Transverse colon (tissue), 4 donors: ENCODE results near the gene FAM117B. TPM values are rescaled to one million over a fixed set of nuclear protein-coding genes. Genes with fewer than 3 reads are reported as not detected.

Experiments
- DNase-seq: peaks from one replicate; pipeline ENCODE4 v3.0.0-alpha.2; 2019
- H3K27ac ChIP-seq, 4 donors: fragments of 200-600 bp; sonication (generic); 2 replicates each; pipeline ENCODE4 v1.5.1; 2016 to 2018; ENCODE audit warnings: inconsistent platforms in 4 of 4
- H3K27me3 ChIP-seq: fragments of 200-600 bp; sonication (generic); 2 replicates; pipeline ENCODE4 v1.5.1; 2017; ENCODE audit warnings: inconsistent platforms
- H3K36me3 ChIP-seq, 4 donors: fragments of 200-600 bp; sonication (generic); 2 replicates each; pipeline ENCODE4 v1.5.1; 2017 to 2019; ENCODE audit warnings: inconsistent platforms in 4 of 4
- H3K4me1 ChIP-seq, 4 donors: fragments of 200-600 bp; sonication (generic); 2 replicates each; pipeline ENCODE4 v1.5.1; 2017 to 2020; ENCODE audit warnings: inconsistent platforms in 4 of 4
- H3K4me3 ChIP-seq, 4 donors: fragments of 200-600 bp; sonication (generic); 1 replicate in 1 of 4; 2 replicates in 3 of 4; pipeline versions ENCODE4 v1.5.1 to v1.6.1; 2017 to 2019; ENCODE audit warnings: inconsistent platforms in 4 of 4
- H3K9me3 ChIP-seq, 2 donors: fragments of 200-600 bp; sonication (generic); 2 replicates each; pipeline ENCODE4 v1.5.1; 2017 to 2019; ENCODE audit warnings: inconsistent platforms in 2 of 2
- EP300 ChIP-seq: sonication (generic); formaldehyde crosslinking; IDR thresholded peaks from one replicate; pipeline ENCODE4 v1.6.1; 2017; ENCODE audit warnings: antibody characterized with exemption, low read depth
- POLR2A ChIP-seq: fragments of 450-650 bp; IDR thresholded peaks from one replicate; pipeline ENCODE4 v1.6.1; 2016; ENCODE audit warnings: antibody characterized with exemption, mild to moderate bottlenecking, moderate library complexity
- POLR2AphosphoS5 ChIP-seq, 3 donors: sonication (generic); formaldehyde crosslinking; IDR thresholded peaks; one replicate each; pipeline ENCODE4 v1.6.1; 2016; ENCODE audit warnings: antibody characterized with exemption in 3 of 3
- WGBS, 2 donors: methylation state at CpG; one replicate each; pipeline ENCODE4 v1.1.5; 2018; ENCODE audit warnings: low coverage in 1 of 2; 5-methylcytosine and 5-hydroxymethylcytosine counted together
- in situ Hi-C, 4 donors: fragments of 200-750 bp; cut with MboI; loops; one replicate each; pipeline versions ENCODE4 v1.15.0 to v1.15.1; 2017; ENCODE audit warnings: low sequenced_read_pairs in 3 of 4, low pct_ligation_motif_present in 1 of 4, low pct_unique_long_range_greater_than_20kb in 1 of 4
- intact Hi-C: fragments of 100-400 bp; cut with DNase I; formaldehyde crosslinking; loops from one replicate; pipeline ENCODE4 v1.15.1; 2023; ENCODE audit warnings: low total_unique reads
- total RNA-seq, 4 donors: library from RNA; depleted of rRNA; stranded (reverse); fragments of >200 nt; gene quantifications; one replicate each; pipeline ENCODE4 v1.1.0, GENCODE V29; 2016
- TF ChIP-seq, protein P1 (sequence below), 5 experiments: fragments of 200-600 bp in 3 of 5; fragments of 450-650 bp in 2 of 5; sonication (generic) in 3 of 5; IDR thresholded peaks; 1 replicate in 2 of 5; 2 replicates in 3 of 5; pipeline ENCODE4 v1.5.1; 2016 to 2017; ENCODE audit warnings: antibody characterized with exemption in 5 of 5, inconsistent platforms in 3 of 5, mild to moderate bottlenecking in 2 of 5, moderate library complexity in 1 of 5

Gene FAM117B
- total RNA-seq, 4 donors from 2014 or later, result 11.1 to 21.3 (median 18.1) TPM

DNA sequence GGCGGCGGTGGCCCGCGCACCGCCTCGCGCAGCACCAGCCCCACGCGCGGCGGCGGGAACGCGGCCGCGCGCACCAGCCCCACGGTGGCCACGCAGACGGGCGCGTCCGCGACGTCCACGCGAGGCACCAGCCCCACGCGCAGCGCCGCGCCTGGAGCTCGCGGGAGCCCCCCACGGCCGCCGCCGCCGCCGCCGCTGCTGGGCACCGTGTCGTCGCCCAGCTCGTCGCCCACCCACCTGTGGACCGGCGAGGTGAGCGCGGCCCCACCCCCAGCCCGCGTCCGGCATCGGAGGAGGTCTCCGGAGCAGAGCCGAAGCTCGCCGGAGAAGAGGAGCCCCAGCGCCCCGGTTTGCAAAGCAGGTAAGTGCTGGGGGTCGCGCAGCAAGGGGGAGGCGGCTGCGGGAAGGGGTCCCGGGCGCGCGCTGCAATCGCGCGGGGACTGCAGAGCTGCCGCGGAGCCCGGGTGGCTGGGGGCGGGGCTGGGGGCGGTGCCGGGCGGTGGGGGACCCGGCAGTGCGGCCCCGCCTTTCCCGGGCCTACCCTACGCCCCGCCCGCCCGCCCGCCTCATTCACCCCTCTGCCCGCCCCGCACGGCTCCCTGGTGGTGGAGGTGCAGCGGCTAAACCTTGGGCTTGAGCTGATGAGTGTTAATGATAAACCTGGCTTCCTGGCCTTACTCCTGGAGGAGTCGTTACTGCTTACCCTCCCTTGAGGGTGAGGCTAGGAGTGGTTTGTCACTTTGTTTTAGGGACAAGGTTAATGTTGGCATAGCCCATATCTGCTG, 851 bp downstream of the FAM117B start:
- intact Hi-C loops, result no loop called here
- H3K27ac ChIP-seq, result peak overlapping the region; percentile 91 to 99 (median 96)

DNA sequence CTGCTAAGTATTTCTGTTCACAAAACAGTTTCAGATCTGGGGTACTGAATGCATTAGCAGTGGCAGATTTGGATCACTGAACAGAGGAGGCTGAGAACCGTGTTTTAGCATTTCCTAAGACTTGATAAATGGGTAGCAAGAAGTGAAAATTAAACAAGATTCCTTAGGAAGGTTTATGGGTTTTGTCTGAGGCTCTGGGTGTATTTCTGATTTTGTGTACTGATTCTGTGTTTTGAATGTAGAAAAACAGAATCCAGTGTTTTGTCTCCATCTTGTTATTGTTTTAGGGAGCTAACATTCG, 1.4 kb downstream of the FAM117B start:
- Histone ChIP-seq H3K4me3 (peak overlapping the region; percentile 3 to 100 (median 92)), H3K36me3 (no peaks in the 10 kb centered on the region), H3K4me1 (peaks cover 0 to 35% (median 24%) of the 10 kb centered on the region in 4 donors), H3K9me3 (no peaks in the 10 kb centered on the region), H3K27me3 (no peaks in the 10 kb centered on the region), H3K27ac (peak overlapping the region; percentile 91 to 99 (median 96))
- no peak for TF ChIP-seq EP300
- TF ChIP-seq POLR2A, result no peak
- TF ChIP-seq POLR2AphosphoS5 (IDR thresholded peaks at IDR 0.05), result no peak
- WGBS, 2 donors, result 1 to 11% methylated on average over 2 of the region's 2 CpGs
- in situ Hi-C loops (no loop called here), intact Hi-C loops (no loop called here)
- no peak for DNase-seq

More for the DNA sequence above, 851 bp downstream of the FAM117B start:
- DNase-seq, result peak; percentile 91
- TF ChIP-seq POLR2AphosphoS5 (IDR thresholded peaks at IDR 0.05) (peak; percentile 72 to 95 (median 88)), EP300 (no peak), POLR2A (peak; percentile 90)
- Histone ChIP-seq H3K4me1 (peaks cover 0 to 35% (median 24%) of the 10 kb centered on the region in 4 donors), H3K27me3 (no peaks in the 10 kb centered on the region), H3K36me3 (no peaks in the 10 kb centered on the region), H3K4me3 (peak overlapping the region; percentile 73 to 100 (median 92)), H3K9me3 (no peaks in the 10 kb centered on the region)
- WGBS, 2 donors, result 1% methylated on average over 52 of the region's 92 CpGs; no CpG with 5 or more reads in 1 of the 2 donors
- in situ Hi-C loops, result no loop called here

DNA sequence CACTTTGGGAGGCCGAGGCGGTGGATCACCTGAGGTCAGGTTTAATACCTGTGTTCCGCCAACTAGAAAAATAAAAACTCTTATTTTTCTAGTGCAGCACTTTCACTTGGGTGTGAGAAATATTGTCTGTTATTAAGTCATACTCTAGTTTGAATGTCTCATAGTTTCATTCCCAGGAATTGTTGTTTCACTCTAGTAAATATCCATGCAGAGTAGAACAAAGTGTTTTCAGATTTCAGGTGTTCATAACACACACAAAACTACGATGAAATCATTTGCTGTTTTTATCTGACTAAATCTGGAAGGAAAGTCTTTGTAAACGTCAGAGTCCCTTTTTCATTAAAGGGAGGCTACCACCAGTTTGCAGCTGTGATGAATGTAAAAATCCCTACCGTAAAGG, 4.0 kb downstream of the FAM117B start:
- Histone ChIP-seq H3K4me1 (peaks cover 3 to 53% (median 40%) of the 10 kb centered on the region in 4 donors), H3K27ac (peak overlapping the region; percentile 91 to 99 (median 96)), H3K27me3 (no peaks in the 10 kb centered on the region), H3K9me3 (no peaks in the 10 kb centered on the region), H3K4me3 (no peak overlapping the region), H3K36me3 (no peaks in the 10 kb centered on the region)
- in situ Hi-C loops (no loop called here), intact Hi-C loops (no loop called here)
- WGBS, 2 donors, result 70 to 82% methylated on average over 6 of the region's 6 CpGs
- DNase-seq, result no peak
- TF ChIP-seq POLR2AphosphoS5 (IDR thresholded peaks at IDR 0.05), result no peak
- TF ChIP-seq EP300, result no peak
- TF ChIP-seq POLR2A, result no peak
- TF ChIP-seq, protein P1, sequence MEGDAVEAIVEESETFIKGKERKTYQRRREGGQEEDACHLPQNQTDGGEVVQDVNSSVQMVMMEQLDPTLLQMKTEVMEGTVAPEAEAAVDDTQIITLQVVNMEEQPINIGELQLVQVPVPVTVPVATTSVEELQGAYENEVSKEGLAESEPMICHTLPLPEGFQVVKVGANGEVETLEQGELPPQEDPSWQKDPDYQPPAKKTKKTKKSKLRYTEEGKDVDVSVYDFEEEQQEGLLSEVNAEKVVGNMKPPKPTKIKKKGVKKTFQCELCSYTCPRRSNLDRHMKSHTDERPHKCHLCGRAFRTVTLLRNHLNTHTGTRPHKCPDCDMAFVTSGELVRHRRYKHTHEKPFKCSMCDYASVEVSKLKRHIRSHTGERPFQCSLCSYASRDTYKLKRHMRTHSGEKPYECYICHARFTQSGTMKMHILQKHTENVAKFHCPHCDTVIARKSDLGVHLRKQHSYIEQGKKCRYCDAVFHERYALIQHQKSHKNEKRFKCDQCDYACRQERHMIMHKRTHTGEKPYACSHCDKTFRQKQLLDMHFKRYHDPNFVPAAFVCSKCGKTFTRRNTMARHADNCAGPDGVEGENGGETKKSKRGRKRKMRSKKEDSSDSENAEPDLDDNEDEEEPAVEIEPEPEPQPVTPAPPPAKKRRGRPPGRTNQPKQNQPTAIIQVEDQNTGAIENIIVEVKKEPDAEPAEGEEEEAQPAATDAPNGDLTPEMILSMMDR (IDR thresholded peaks at IDR 0.05), result no peak

DNA sequence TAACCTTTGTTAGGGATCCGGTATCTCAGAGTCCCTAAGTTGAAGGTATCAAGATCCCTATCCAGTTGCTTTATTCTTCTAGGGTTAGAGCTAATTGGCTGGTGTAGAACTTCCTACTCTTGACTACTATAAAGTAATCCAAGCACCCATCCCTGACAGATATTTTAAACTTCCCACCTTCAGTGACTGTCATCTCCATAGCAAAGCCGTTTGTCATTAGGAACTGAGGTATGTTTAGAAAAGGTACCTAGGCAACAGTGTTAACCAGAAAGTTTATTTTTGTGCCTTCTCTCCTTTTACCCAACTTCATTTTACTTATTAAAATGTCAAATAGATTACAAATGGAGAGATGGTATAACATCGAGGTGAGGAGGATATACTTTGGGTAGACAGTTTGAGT, 4.5 kb downstream of the FAM117B start:
- TF ChIP-seq EP300, result no peak
- TF ChIP-seq, protein P1 (IDR thresholded peaks at IDR 0.05), result no peak
- no peak for TF ChIP-seq POLR2AphosphoS5 (IDR thresholded peaks at IDR 0.05)
- no peak for TF ChIP-seq POLR2A
- 64 to 80% methylated on average over 3 of the region's 3 CpGs for WGBS, 2 donors
- in situ Hi-C loops, result no loop called here
- Histone ChIP-seq H3K27ac (peak overlapping the region in 2 of 4 donors; percentile 91 to 95), H3K4me1 (peaks cover 3 to 54% (median 38%) of the 10 kb centered on the region in 4 donors), H3K9me3 (no peaks in the 10 kb centered on the region), H3K27me3 (no peaks in the 10 kb centered on the region), H3K4me3 (no peak overlapping the region), H3K36me3 (no peaks in the 10 kb centered on the region)
- intact Hi-C loops, result no loop called here
- DNase-seq, result no peak

DNA sequence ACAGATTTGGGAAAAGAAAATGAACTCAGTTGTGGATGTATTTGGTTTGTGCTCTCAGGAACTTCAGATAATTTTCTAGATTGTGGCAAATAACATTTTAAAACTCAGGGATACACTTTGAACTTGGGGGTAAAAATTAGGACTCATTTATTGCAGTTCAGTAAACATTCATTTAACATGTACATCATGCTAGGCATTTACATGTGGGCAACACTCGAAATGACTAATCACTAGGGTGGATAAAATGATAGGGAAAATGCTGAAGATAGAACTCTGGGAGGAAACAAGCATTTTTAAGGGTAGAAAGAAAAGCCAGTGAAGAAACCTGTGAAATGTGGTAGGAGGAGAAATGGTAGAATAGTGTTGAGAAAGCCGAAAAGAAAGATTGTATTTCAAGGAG, 7.8 kb downstream of the FAM117B start:
- in situ Hi-C loops (no loop called here), intact Hi-C loops (no loop called here)
- DNase-seq, result no peak
- WGBS, 2 donors, result 25 to 42% methylated on average over 2 of the region's 2 CpGs
- no peak overlapping the region for H3K4me3 ChIP-seq
- no peak for TF ChIP-seq EP300
- no peak for TF ChIP-seq POLR2AphosphoS5 (IDR thresholded peaks at IDR 0.05)
- TF ChIP-seq, protein P1 (IDR thresholded peaks at IDR 0.05), result no peak
- TF ChIP-seq POLR2A, result no peak
- H3K27ac ChIP-seq, result peak overlapping the region; percentile 61 to 82 (median 70)
- H3K36me3 ChIP-seq, result no peaks in the 10 kb centered on the region
- H3K27me3 ChIP-seq, result no peaks in the 10 kb centered on the region
- no peaks in the 10 kb centered on the region for H3K9me3 ChIP-seq
- H3K4me1 ChIP-seq, result peaks cover 3 to 52% (median 27%) of the 10 kb centered on the region in 4 donors
